Upper lobe of right lung (tissue), 1 donor: Measurements from ENCODE around the gene GLP1R. TPM values are rescaled to one million over a fixed set of nuclear protein-coding genes. Genes with fewer than 3 reads are reported as not detected.

Source experiments
- ATAC-seq: fragments of 200-7000 bp; cut with Tn5 transposase; one replicate; pipeline ENCODE4 v1.9.1; 2020; ENCODE audit warnings: mild to moderate bottlenecking, moderate library complexity
- DNase-seq: peaks from one replicate; pipeline ENCODE4 v3.0.0-alpha.2; 2020
- H3K27ac ChIP-seq: fragments of 200-600 bp; one replicate; pipeline ENCODE4 v1.8.0; 2022
- H3K27me3 ChIP-seq: fragments of 200-600 bp; one replicate; pipeline ENCODE4 v1.8.0; 2022; ENCODE audit warnings: mild to moderate bottlenecking
- H3K36me3 ChIP-seq: fragments of 200-600 bp; one replicate; pipeline ENCODE4 v1.8.0; 2022
- H3K4me1 ChIP-seq: fragments of 200-600 bp; one replicate; pipeline ENCODE4 v1.8.0; 2022
- H3K4me3 ChIP-seq: fragments of 200-600 bp; one replicate; pipeline ENCODE4 v1.8.0; 2022; ENCODE audit warnings: mild to moderate bottlenecking
- H3K9me3 ChIP-seq: fragments of 200-600 bp; one replicate; pipeline ENCODE4 v1.8.0; 2022
- intact Hi-C: fragments of 100-400 bp; cut with DNase I; formaldehyde crosslinking; loops from one replicate; pipeline ENCODE4 v1.11.0; 2022
- total RNA-seq: library from RNA; stranded (reverse); fragmentation: NEBNext Ultra II Directional; extraction: Animal tissue kit (Norgen Biotek cat#: 25700); gene quantifications from one replicate; pipeline ENCODE4 v1.2.1, GENCODE V29; 2021
- TF ChIP-seq, protein P1 (sequence below): fragments of 200-600 bp; IDR thresholded peaks from one replicate; pipeline ENCODE4 v1.8.0; 2022; ENCODE audit warnings: antibody characterized with exemption
- donor health status: DM: no; HTN: yes; CAD: no; lungs with severe emphysema.

GLP1R gene
- total RNA-seq, 1 donor from 2014 or later, result not detected

DNA sequence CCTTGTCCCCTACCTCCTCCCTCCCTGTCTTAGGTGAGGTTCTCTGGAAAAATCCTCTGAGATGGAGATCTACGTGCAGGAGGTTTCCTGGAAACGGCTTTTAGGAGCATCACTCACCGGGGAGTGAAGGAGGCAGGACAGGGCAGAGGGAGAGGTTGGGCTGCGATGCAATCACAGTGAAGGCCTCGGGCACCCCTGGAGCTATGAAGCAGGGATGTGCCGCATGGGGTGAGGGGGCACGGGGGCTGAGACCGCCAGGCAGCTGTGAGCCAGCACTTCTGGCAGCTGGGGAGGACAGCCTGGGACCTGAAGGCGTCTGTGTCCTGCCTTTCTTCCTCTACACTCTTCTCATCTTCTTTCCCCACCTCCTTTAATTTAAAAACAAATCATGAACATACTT is 12.9 kb upstream of the GLP1R start:
- no peak for ATAC-seq
- H3K9me3 ChIP-seq, result no peaks in the 10 kb centered on the region
- no peak overlapping the region for H3K27ac ChIP-seq
- DNase-seq, result no peak
- no peak overlapping the region for H3K4me3 ChIP-seq
- TF ChIP-seq, protein P1, sequence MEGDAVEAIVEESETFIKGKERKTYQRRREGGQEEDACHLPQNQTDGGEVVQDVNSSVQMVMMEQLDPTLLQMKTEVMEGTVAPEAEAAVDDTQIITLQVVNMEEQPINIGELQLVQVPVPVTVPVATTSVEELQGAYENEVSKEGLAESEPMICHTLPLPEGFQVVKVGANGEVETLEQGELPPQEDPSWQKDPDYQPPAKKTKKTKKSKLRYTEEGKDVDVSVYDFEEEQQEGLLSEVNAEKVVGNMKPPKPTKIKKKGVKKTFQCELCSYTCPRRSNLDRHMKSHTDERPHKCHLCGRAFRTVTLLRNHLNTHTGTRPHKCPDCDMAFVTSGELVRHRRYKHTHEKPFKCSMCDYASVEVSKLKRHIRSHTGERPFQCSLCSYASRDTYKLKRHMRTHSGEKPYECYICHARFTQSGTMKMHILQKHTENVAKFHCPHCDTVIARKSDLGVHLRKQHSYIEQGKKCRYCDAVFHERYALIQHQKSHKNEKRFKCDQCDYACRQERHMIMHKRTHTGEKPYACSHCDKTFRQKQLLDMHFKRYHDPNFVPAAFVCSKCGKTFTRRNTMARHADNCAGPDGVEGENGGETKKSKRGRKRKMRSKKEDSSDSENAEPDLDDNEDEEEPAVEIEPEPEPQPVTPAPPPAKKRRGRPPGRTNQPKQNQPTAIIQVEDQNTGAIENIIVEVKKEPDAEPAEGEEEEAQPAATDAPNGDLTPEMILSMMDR, result no peak
- no peaks in the 10 kb centered on the region for H3K4me1 ChIP-seq
- no peaks in the 10 kb centered on the region for H3K36me3 ChIP-seq
- H3K27me3 ChIP-seq, result peaks cover 27% of the 10 kb centered on the region
- intact Hi-C loops, result no loop called here

DNA sequence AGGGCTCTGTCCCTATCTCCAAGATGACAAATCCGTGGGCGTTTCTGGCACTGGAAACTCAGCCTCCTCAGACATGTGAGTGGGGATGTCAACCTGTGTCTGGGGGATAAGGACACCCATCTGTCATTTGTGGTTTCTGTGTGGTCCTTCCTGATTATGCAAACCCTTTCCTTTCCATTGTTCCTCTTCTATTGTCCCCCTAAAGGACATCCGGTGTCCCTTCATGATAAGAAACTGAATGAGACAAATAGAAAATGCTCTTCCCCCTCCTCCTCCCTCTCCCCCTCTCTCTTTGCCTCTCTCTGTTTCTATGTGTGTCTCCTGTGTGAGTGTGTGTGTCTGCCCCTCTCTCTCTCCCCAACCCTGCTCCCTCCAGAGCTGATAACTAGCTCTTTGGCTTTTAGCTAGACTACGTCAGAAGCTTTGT is 11.5 kb upstream of the GLP1R start:
- Histone ChIP-seq H3K27me3 (peaks cover 27% of the 10 kb centered on the region), H3K4me3 (no peak overlapping the region), H3K9me3 (no peaks in the 10 kb centered on the region), H3K4me1 (no peaks in the 10 kb centered on the region), H3K36me3 (no peaks in the 10 kb centered on the region), H3K27ac (no peak overlapping the region)
- ATAC-seq (no peak), DNase-seq (no peak)
- intact Hi-C loops, result no loop called here
- TF ChIP-seq, protein P1, result no peak

DNA sequence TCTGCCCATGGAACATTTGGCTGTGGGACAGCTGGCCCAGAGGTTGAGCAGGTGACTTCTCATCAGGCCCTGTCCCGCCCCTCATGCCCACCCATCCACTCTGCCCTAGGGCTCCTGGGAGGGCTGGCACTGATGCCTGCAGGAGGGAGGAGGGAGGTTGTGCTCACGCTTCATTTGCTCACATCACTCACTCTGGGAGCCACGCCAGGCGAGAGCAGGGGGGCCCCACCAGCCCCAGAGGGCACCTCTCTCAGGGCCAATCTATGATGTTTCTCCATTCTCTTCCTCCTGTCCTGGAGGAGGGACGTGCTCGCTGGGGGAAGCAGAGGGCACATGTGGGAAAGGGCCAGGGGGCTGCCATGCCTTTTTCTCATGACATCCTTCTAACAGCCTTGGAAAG is 10.9 kb upstream of the GLP1R start:
- no peaks in the 10 kb centered on the region for H3K4me1 ChIP-seq
- H3K27ac ChIP-seq, result no peak overlapping the region
- H3K4me3 ChIP-seq, result no peak overlapping the region
- H3K27me3 ChIP-seq, result peaks cover 27% of the 10 kb centered on the region
- DNase-seq, result no peak
- TF ChIP-seq, protein P1, result no peak
- H3K36me3 ChIP-seq, result no peaks in the 10 kb centered on the region
- intact Hi-C loops, result no loop called here
- ATAC-seq, result no peak
- no peaks in the 10 kb centered on the region for H3K9me3 ChIP-seq

DNA sequence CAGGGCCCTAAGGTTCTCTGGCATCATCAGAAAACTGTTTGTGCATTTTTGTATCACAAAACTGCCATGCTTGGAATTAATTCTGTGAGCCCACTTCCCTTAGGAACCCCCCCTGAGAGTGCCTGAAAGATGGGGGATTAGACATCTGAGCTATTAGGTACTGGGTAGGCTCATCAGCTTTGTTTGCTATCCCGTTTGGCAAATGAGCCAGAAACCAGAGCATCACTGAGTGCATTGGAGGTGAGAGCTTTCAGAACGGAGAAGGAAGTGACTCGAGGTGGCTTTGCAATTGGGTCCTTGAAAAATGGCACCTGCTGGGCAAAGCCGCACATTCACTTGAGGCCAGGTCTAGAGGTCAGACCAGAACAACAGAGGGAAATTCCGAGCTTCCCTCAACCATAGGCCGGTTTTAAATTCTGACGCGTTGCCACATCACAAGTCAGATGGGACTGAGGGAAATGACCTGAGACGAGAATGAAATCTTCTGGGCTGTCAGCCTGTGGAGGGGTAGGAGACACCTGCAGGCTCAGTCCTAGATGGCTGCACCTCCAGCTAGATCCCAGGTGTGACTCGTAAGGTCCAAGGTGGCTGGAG is 8.4 kb upstream of the GLP1R start:
- no peak for ATAC-seq
- peaks cover 27% of the 10 kb centered on the region for H3K27me3 ChIP-seq

DNA sequence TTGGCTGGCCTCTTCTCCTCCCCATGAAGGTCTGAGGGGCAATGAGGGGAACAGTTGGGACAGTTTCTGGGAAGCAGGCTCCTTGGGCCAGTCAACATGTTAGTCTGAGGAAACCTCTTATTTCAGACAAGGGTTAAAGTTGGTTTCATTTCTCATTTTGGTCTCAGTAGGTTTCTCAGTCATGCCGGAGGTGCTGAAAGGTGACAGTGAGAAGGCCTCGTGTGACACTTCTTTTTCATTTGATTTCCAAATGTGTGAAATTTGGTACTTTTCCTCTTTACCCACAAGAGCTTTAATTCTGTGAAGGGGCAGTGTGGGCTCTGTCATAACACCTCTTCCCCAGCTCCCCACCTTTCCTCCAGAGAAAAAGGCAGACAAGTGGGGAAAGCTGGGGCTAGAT is 7.5 kb upstream of the GLP1R start:
- peaks cover 20% of the 10 kb centered on the region for H3K27me3 ChIP-seq
- no peaks in the 10 kb centered on the region for H3K36me3 ChIP-seq
- H3K4me1 ChIP-seq, result no peaks in the 10 kb centered on the region
- H3K4me3 ChIP-seq, result no peak overlapping the region
- H3K9me3 ChIP-seq, result no peaks in the 10 kb centered on the region
- DNase-seq (no peak), ATAC-seq (no peak)
- TF ChIP-seq, protein P1, result no peak
- no peak overlapping the region for H3K27ac ChIP-seq
- intact Hi-C loops, result no loop called here

More for the DNA sequence above, 8.4 kb upstream of the GLP1R start:
- intact Hi-C loops, result no loop called here
- no peaks in the 10 kb centered on the region for H3K4me1 ChIP-seq
- H3K27ac ChIP-seq, result no peak overlapping the region
- no peak overlapping the region for H3K4me3 ChIP-seq
- no peaks in the 10 kb centered on the region for H3K9me3 ChIP-seq
- H3K36me3 ChIP-seq, result no peaks in the 10 kb centered on the region
- TF ChIP-seq, protein P1, result no peak
- DNase-seq, result no peak

DNA sequence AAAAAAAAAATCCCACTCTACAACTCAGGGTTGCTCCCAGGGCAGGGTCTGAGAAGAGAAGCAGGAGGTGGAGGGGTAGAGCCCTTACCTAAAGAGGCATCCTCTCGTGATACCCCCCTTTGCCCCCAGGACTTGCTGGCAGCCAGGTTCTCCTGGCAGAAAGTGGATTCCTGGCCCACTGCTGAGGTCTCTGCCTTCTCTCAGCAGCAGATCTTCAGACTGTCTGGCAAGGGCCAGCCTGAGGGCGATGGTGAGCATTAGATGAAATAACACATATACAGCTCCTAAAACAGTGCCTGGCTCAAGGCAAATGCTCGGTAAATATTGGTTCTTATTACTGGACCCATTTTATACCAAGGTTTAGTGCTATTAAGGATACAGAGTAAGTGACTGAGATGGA is 4.8 kb upstream of the GLP1R start:
- H3K27me3 ChIP-seq, result peaks cover 30% of the 10 kb centered on the region
- no peaks in the 10 kb centered on the region for H3K36me3 ChIP-seq
- peaks cover 3% of the 10 kb centered on the region for H3K4me1 ChIP-seq
- TF ChIP-seq, protein P1, result no peak
- no peak overlapping the region for H3K27ac ChIP-seq
- DNase-seq (no peak), ATAC-seq (no peak)
- intact Hi-C loops, result no loop called here
- H3K4me3 ChIP-seq, result no peak overlapping the region
- H3K9me3 ChIP-seq, result no peaks in the 10 kb centered on the region
